ENCODE results near the gene CX3CR1.
"Not testable (repeated sequence)": the region's sequence is repeated elsewhere in the genome, so short reads cannot be mapped to it uniquely, and the experiment has no call there.

CX3CR1 gene, protein sequence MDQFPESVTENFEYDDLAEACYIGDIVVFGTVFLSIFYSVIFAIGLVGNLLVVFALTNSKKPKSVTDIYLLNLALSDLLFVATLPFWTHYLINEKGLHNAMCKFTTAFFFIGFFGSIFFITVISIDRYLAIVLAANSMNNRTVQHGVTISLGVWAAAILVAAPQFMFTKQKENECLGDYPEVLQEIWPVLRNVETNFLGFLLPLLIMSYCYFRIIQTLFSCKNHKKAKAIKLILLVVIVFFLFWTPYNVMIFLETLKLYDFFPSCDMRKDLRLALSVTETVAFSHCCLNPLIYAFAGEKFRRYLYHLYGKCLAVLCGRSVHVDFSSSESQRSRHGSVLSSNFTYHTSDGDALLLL

GRCh38 chr3:39279745-39280517, at the start of gene CX3CR1:
TSS of gene CX3CR1 (minus strand) at chr3:39280036. CDS start at chr3:39266509, 13,527 bp downstream.
- peak; percentile 14 for DNase-seq

DNA sequence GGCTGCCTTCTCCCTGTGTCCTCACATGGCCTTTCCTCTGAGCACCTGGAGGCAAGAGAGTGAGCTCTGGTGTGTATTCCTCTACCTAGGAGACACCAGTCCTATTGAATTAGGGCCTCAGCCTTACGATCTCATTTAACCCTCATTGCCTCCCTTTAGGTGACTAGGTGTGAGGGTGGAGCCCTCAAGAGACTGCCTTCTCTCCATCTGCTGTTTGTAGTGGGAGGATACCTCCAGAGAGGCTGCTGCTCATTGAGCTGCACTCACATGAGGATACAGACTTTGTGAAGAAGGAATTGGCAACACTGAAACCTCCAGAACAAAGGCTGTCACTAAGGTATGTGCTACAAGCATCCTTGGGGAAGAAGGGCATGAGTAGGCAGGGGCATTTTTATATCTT, 49.7 kb upstream of the CX3CR1 start, which contains the start of gene CCR8:
Gene CCR8 (plus strand): TSS at position 217 of the 400 bp plus-strand sequence. CDS start 2,623 bp downstream, outside the sequence.
- peak; percentile 42 for DNase-seq

- DNase-seq: no peak
Observed at GRCh38 chr3:39327746-39328349, 48.0 kb upstream of the CX3CR1 start.

- DNase-seq: no peak
Observed at GRCh38 chr3:39327053-39327745, 47.4 kb upstream of the CX3CR1 start.

GRCh38 chr3:39325236-39325635, 45.4 kb upstream of the CX3CR1 start:
- no peak for DNase-seq

DNA sequence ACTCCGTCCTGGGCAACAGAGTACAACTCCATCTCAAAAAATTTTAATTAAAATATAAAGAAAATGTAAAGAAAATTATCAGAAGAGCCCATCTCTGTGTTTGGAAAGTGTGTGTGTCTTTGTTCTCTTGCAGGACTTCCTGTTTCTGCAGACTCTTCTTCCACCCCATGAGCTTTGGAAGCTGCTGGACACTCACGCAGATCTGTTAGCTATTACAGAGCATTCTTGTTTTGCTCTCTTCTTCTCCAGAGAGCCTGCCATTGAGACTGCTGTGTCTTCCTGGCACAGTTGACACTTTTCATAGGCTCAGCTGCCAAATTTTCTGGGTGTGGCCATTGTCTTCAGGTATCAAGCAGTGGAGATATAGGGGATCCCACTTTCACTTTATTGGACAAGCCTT, 43.7 kb upstream of the CX3CR1 start:
- DNase-seq: no peak

DNA sequence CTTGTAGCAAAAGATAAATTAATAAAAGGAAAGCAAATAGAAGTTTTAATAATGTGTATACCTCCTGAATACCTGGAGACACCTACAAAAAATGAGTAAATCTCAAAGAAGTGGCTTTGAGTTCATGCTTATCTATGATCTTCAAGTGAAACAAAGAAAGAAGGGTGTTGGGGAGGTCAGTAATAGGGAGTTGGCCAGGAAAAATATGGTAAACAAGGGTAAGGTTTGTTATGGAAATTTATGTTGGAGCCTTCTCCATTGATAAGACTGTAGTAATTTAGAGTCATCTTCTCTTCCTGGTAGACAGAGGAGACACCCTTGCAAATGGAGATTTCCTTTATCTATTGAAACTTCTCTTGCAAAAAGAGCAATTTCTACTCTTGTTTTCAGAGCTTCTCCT, 43.1 kb upstream of the CX3CR1 start:
- DNase-seq: no peak

GRCh38 chr3:39322209-39322715, 42.4 kb upstream of the CX3CR1 start:
- not testable (repeated sequence) for DNase-seq

DNA sequence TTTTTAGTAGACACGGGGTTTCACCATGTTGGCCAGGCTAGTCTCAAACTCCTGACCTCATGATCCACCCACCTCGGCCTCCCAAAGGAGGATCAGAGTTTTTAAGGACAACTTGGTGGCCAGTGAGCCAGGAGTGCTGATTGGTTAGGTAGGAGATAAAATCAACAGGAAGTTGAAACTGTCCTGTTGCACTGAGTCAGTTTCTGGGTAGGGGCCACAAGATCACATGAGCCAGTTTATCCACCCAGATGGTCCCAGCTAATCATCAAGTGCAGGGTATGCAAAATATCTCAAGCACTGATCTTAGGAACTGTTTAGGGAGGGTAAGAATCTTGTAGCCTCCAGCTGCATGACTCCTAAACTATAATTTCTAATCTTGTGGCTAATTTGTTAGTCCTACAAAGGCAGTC, 41.7 kb upstream of the CX3CR1 start:
- not testable (repeated sequence) for DNase-seq

- no peak for DNase-seq
Observed at GRCh38 chr3:39319249-39319648, 39.4 kb upstream of the CX3CR1 start.

GRCh38 chr3:39318301-39318700, 38.5 kb upstream of the CX3CR1 start:
- DNase-seq: no peak

GRCh38 chr3:39317571-39318169, 37.8 kb upstream of the CX3CR1 start:
- peak; percentile 5 for DNase-seq

- no peak for DNase-seq
Observed at GRCh38 chr3:39315420-39315819, 35.6 kb upstream of the CX3CR1 start.

DNA sequence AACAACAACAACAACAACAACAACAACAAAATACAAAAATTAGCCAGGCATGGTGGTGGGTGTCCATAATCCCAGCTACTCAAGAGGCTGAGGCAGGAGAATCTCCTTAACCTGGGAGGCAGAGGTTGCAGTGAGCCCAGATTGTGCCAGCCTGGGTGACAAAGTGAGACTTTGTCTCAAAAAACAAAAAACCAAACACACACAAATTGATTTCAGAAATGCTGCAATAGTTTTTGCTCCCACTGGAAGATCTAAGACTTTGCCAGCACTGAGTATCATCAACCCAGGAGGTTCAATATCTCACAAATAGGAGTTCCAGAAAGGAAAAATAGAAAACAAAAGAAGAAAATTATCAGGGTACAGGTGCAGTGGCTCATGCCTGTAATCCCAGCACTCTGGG, 33.5 kb upstream of the CX3CR1 start:
- no peak for DNase-seq

DNA sequence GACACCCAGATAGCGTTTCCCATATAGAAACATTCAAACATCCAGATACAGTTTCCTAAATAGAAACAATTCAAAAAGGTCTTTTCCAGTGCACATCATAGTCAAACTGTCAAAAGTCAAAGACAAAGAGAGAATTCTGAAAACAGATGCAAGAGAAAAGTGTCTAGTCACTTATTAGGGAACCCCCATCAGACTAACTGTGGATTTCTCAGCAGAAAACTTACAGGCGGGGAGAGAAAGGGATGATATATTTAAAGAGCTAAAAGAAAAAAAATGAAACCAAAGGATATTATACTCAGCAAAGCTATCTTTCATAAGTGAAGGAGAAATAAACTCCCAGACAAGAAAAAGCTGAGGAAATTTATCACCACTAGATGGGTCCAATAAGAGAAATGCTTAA, 22.3 kb upstream of the CX3CR1 start:
- no peak for DNase-seq

DNA sequence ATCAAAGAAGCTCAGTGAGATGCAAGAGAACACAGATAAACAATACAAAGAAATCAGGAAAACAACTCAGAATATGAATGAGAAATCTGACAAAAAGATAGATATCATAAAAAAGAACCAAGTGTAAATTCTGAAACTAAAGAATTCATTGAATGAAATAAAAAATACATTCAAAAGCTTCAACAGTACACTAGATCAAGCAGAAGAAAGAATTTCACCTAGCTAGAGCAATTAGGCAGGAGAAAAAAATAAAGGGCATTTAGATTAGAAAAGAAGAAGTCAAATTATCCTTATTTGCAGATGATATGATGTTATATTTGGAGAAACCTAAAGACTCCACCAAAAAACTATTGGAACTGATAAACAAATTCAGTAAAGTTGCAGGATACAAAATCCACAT, 19.4 kb upstream of the CX3CR1 start:
- DNase-seq: no peak

- DNase-seq: peak; percentile 24
Observed at GRCh38 chr3:39296197-39297077, 16.6 kb upstream of the CX3CR1 start.

DNA sequence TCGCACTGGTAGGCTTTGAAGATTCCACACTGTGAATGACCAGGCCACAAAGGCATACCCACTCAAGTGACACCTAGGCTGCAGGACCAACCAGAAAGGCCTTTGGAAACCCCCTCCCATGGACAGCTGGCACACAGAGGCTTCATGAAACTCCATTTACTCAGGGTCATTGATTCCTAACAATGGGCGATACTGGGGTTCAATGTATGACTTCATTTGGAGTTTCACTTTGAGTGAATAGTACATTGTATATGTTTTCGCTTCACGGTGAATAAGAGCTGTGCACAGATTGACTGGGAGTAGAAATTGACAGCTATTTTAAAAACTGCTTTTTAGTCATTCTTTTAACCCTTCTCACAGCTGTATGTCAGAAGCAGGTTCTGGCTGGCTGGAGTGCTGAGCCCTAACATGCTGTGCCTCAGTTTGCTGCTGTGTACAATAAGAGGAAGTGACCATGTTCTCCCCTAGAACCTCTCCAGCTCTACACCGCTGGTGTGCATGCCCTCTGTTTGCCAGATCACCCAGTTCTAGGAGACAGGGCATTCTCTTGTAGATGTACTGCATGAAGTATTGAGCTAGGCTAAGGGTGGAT, 15.4 kb upstream of the CX3CR1 start:
- no peak for DNase-seq

DNA sequence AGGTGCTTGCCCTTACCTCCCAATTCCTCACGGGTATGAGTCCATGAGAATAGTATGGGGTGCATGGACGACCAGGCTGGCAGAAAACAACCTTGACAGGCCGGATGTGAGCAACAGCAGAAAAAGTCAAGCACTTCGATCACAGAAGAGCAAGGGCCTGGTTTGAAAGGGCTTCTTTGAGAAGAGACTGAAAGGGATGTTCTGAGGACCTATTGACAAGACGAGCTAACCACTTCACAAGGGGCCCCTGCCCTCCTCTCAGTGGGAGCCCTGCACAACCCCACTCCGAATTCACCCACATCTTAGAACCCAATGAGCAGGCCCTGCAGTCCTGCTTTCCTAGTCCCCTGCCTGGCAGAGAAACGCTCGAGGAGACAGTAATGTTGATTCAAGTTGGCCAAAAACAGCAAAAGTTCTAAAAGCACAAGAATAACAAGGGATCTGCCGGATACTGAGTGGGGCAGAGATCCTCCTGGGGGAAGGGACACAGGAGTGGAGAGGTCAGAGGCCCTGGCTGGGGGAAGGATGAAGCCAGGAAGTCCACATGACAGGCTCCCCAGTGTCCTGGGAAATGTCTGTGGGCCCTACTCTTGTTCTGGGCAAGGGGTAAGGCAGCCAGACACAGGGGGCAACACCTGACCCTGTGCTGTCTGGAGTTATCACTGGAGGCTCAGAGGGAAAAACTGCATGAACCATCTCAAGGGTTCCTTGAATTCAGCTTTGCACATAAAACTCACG, 14.8 kb upstream of the CX3CR1 start:
- DNase-seq: no peak

- DNase-seq: peak; percentile 46
Observed at GRCh38 chr3:39292961-39293360, 13.1 kb upstream of the CX3CR1 start.
